OCI-LY3 (cell line): ENCODE data around the gene SUMF1.

Experiments used
- H2AFZ ChIP-seq: fragments of 200-600, 300-600 bp; shearing (Covaris generic); 2 replicates; pipeline ENCODE4 v1.6.0; 2014; ENCODE audit warnings: antibody characterized with exemption, low read depth, low read length
- H3K27ac ChIP-seq: fragments of 200-600, 300-600 bp; sonication (generic); 2 replicates; pipeline ENCODE4 v1.5.1; 2014; ENCODE audit warnings: mild to moderate bottlenecking, low read length, moderate library complexity, mixed read lengths
- H3K27me3 ChIP-seq: fragments of 200-600, 300-600 bp; sonication (generic); 2 replicates; pipeline ENCODE4 v1.6.1; 2014; ENCODE audit warnings: low read depth, low read length, mixed read lengths
- H3K36me3 ChIP-seq: fragments of 200-600, 300-600 bp; sonication (generic); replicated peaks from 2 replicates; pipeline ENCODE3; 2014; ENCODE audit warnings: low read depth, low read length, mixed read lengths
- H3K4me1 ChIP-seq: fragments of 300-600, 200-600 bp; sonication (generic); 2 replicates; pipeline ENCODE4 v1.6.1; 2014; ENCODE audit warnings: low read length, mixed read lengths
- H3K4me2 ChIP-seq: fragments of 200-600, 300-600 bp; sonication (generic); 2 replicates; pipeline ENCODE4 v1.6.1; 2014; ENCODE audit warnings: low read length, mixed read lengths
- H3K4me3 ChIP-seq: fragments of 300-600, 200-600 bp; sonication (generic); 2 replicates; pipeline ENCODE4 v1.5.1; 2014; ENCODE audit warnings: antibody characterized with exemption, mild to moderate bottlenecking, low read length, moderate library complexity
- H3K79me2 ChIP-seq: fragments of 300-600, 200-600 bp; shearing (Covaris generic); 2 replicates; pipeline ENCODE4 v1.6.1; 2014; ENCODE audit warnings: mild to moderate bottlenecking, low read length, mixed read lengths
- H3K9ac ChIP-seq: fragments of 300-600, 200-600 bp; shearing (Covaris generic); 2 replicates; pipeline ENCODE4 v1.6.0; 2014; ENCODE audit warnings: mild to moderate bottlenecking, low read length, moderate library complexity
- H3K9me3 ChIP-seq: fragments of 200-600, 300-600 bp; shearing (Covaris generic); 2 replicates; pipeline ENCODE4 v1.6.1; 2014; ENCODE audit warnings: low read length, mixed read lengths; ENCODE audit not compliant: insufficient read depth
- H4K20me1 ChIP-seq: fragments of 200-600, 300-600 bp; sonication (generic); 2 replicates; pipeline ENCODE4 v1.6.1; 2016; ENCODE audit warnings: low read length, mixed read lengths; ENCODE audit not compliant: insufficient read depth
- EZH2phosphoT487 ChIP-seq: fragments of 200-600 bp; shearing (Covaris generic); IDR thresholded peaks from 2 replicates; pipeline ENCODE4 v1.6.1; 2018; ENCODE audit warnings: antibody characterized with exemption, mixed run types, low read depth
- TF ChIP-seq, protein P1 (sequence below): fragments of 200-600, 300-600 bp; sonication (generic); IDR thresholded peaks from 2 replicates; pipeline ENCODE4 v1.5.1; 2014; ENCODE audit warnings: antibody characterized with exemption, low read length, low read depth

SUMF1 gene

DNA sequence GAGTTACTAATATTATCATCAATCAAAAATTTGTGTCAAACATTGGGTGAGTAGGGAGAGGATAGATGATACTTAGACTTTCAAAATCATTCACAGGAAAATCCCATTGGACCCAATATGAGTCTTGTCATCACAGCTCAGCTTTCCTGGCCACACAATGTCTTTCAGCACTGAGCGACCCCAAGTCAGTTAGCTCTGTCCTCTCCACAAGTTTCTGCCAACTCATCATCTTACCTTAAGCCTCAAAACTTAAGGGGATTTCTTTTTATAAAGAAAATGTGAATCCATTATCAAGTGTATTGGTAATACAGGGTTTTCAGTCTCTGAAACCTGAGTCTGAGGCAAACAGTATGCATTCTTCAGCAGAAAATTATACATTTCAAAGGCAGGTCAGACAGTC lies 55.8 kb downstream of the SUMF1 start:
- H3K79me2 ChIP-seq, result no peaks in the 10 kb centered on the region
- no peak overlapping the region for H3K9ac ChIP-seq

DNA sequence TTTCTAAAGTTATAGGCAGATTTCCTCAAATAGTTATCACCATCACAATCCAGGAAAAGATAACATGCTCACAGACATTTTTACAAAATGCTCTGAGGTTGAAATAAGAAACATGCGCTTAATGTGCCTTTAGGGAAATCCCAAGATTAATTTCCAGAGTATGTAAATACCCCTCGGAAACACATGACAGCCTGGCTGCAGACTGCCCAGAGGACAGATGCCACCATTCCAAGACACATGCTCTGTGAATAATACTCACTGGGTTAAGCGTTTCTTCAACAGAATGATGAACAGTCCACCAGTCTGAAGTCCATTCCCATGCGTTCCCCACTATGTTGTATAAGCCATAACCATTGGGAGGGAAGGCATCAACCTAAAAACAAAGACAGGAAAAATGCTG lies 56.5 kb downstream of the SUMF1 start:
- H3K36me3 ChIP-seq, result no peaks in the 10 kb centered on the region
- no peak overlapping the region for H2AFZ ChIP-seq
- TF ChIP-seq, protein P1, sequence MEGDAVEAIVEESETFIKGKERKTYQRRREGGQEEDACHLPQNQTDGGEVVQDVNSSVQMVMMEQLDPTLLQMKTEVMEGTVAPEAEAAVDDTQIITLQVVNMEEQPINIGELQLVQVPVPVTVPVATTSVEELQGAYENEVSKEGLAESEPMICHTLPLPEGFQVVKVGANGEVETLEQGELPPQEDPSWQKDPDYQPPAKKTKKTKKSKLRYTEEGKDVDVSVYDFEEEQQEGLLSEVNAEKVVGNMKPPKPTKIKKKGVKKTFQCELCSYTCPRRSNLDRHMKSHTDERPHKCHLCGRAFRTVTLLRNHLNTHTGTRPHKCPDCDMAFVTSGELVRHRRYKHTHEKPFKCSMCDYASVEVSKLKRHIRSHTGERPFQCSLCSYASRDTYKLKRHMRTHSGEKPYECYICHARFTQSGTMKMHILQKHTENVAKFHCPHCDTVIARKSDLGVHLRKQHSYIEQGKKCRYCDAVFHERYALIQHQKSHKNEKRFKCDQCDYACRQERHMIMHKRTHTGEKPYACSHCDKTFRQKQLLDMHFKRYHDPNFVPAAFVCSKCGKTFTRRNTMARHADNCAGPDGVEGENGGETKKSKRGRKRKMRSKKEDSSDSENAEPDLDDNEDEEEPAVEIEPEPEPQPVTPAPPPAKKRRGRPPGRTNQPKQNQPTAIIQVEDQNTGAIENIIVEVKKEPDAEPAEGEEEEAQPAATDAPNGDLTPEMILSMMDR, result no peak
- TF ChIP-seq EZH2phosphoT487, result no peak
- no peak overlapping the region for H3K27ac ChIP-seq
- H3K9ac ChIP-seq, result no peak overlapping the region
- no peak overlapping the region for H3K4me2 ChIP-seq
- H3K4me3 ChIP-seq, result no peak overlapping the region
- no peaks in the 10 kb centered on the region for H3K79me2 ChIP-seq
- H3K4me1 ChIP-seq, result no peaks in the 10 kb centered on the region
- no peaks in the 10 kb centered on the region for H3K27me3 ChIP-seq
- H3K9me3 ChIP-seq, result no peaks in the 10 kb centered on the region
- no peaks in the 10 kb centered on the region for H4K20me1 ChIP-seq

More for the DNA sequence above, 55.8 kb downstream of the SUMF1 start:
- Histone ChIP-seq H3K4me1 (no peaks in the 10 kb centered on the region), H3K27ac (no peak overlapping the region), H4K20me1 (no peaks in the 10 kb centered on the region), H3K36me3 (no peaks in the 10 kb centered on the region), H3K9me3 (no peaks in the 10 kb centered on the region), H3K4me3 (no peak overlapping the region), H3K27me3 (no peaks in the 10 kb centered on the region), H2AFZ (no peak overlapping the region), H3K4me2 (no peak overlapping the region)
- no peak for TF ChIP-seq EZH2phosphoT487
- TF ChIP-seq, protein P1, result no peak

DNA sequence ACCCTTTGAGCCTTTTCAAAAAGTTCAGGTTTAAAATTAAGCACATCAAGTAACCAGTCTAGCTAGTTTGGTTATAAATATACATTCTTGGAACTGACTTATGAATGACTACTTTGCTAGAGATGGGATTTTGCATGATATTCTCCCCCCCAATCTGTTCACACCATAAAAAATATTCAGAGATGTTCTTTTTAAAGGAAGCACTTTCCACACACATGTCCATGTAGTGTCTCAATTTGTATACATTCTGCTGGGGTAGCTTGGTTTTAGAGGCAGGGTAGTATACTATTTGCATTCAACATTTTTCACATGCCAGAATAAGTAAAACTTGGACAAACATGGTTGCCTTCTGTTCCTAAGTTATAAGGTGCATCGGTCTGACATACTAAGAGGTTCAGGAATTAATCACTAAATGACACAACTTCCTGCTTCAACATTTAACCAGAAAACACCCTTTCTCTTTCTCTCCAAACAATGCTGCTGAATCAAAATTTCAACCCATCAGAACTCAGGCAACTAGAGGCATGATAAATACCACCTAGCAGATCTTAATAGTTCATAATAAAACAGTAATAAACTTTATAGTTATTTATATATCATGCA lies 57.0 kb downstream of the SUMF1 start:
- no peak overlapping the region for H3K27ac ChIP-seq
- no peaks in the 10 kb centered on the region for H3K36me3 ChIP-seq
- TF ChIP-seq, protein P1, result no peak
- no peak for TF ChIP-seq EZH2phosphoT487
- H4K20me1 ChIP-seq, result no peaks in the 10 kb centered on the region
- no peak overlapping the region for H3K4me2 ChIP-seq
- no peaks in the 10 kb centered on the region for H3K4me1 ChIP-seq
- no peaks in the 10 kb centered on the region for H3K27me3 ChIP-seq
- no peak overlapping the region for H3K9ac ChIP-seq
- no peaks in the 10 kb centered on the region for H3K79me2 ChIP-seq
- H3K4me3 ChIP-seq, result no peak overlapping the region
- no peaks in the 10 kb centered on the region for H3K9me3 ChIP-seq
- H2AFZ ChIP-seq, result no peak overlapping the region

GRCh38 chr3:4409415-4409814 lies 57.7 kb downstream of the SUMF1 start:
- Histone ChIP-seq H3K79me2 (no peaks in the 10 kb centered on the region), H3K9me3 (no peaks in the 10 kb centered on the region), H3K4me1 (no peaks in the 10 kb centered on the region), H2AFZ (no peak overlapping the region), H3K27me3 (no peaks in the 10 kb centered on the region), H3K27ac (no peak overlapping the region), H3K4me2 (no peak overlapping the region), H3K4me3 (no peak overlapping the region), H3K36me3 (no peaks in the 10 kb centered on the region), H4K20me1 (no peaks in the 10 kb centered on the region), H3K9ac (no peak overlapping the region)
- no peak for TF ChIP-seq EZH2phosphoT487
- TF ChIP-seq, protein P1, result no peak
